GM18526 (cell line): ENCODE data around the gene CRTC2.
A peak's percentile ranks its signal among the peaks of the same experiment; 100 is the strongest.

Experiments
- POLR2A ChIP-seq: IDR thresholded peaks from 3 replicates; pipeline ENCODE4 v1.6.1; 2011; ENCODE audit not compliant: insufficient read length; ENCODE audit errors: extremely low read depth

The CRTC2 gene

GRCh38 chr1:153960206-153960605 is 1.8 kb upstream of the CRTC2 start:
- TF ChIP-seq POLR2A = no peak

- TF ChIP-seq POLR2A = no peak
Observed at GRCh38 chr1:153959454-153959853, 1.0 kb upstream of the CRTC2 start.

GRCh38 chr1:153958961-153959260 is 499 bp upstream of the CRTC2 start:
- no peak for TF ChIP-seq POLR2A

- TF ChIP-seq POLR2A = peak; percentile 45
Observed at GRCh38 chr1:153957744-153958110, 685 bp downstream of the CRTC2 start.

GRCh38 chr1:153956997-153957715 is 1.3 kb downstream of the CRTC2 start:
- TF ChIP-seq POLR2A = no peak

- no peak for TF ChIP-seq POLR2A
Observed at GRCh38 chr1:153954826-153955225, 3.6 kb downstream of the CRTC2 start.

GRCh38 chr1:153953859-153954365 is 4.5 kb downstream of the CRTC2 start:
- no peak for TF ChIP-seq POLR2A

GRCh38 chr1:153951801-153952200 is 6.6 kb downstream of the CRTC2 start:
- no peak for TF ChIP-seq POLR2A

GRCh38 chr1:153951183-153951582 is 7.2 kb downstream of the CRTC2 start:
- no peak for TF ChIP-seq POLR2A

- TF ChIP-seq POLR2A = peak; percentile 22
Observed at GRCh38 chr1:153946622-153947241, 11.7 kb downstream of the CRTC2 start, which contains the start of gene DENND4B. Gene DENND4B (minus strand): TSS chr1:153946718. CDS start chr1:153944374, 2,344 bp downstream.

GRCh38 chr1:153945795-153946621 is 12.4 kb downstream of the CRTC2 start:
- peak; percentile 57 for TF ChIP-seq POLR2A

GRCh38 chr1:153945131-153945794 is 13.1 kb downstream of the CRTC2 start:
- peak; percentile 63 for TF ChIP-seq POLR2A

GRCh38 chr1:153944827-153945117 is 13.6 kb downstream of the CRTC2 start:
- TF ChIP-seq POLR2A = no peak

- TF ChIP-seq POLR2A = no peak
Observed at GRCh38 chr1:153944005-153944826, 14.2 kb downstream of the CRTC2 start.
